ENCODE measurements around the gene SSC5D. TPM values are rescaled to one million over a fixed set of nuclear protein-coding genes. Genes with fewer than 3 reads are reported as not detected.

The SSC5D gene
- total and polyA plus RNA-seq, 9 of the 15 experiments (the other 6 are each of a cell fraction or from before 2014, with no cell fraction given), result 0.04 to 0.71 (median 0.14) TPM; not detected in 2

DNA sequence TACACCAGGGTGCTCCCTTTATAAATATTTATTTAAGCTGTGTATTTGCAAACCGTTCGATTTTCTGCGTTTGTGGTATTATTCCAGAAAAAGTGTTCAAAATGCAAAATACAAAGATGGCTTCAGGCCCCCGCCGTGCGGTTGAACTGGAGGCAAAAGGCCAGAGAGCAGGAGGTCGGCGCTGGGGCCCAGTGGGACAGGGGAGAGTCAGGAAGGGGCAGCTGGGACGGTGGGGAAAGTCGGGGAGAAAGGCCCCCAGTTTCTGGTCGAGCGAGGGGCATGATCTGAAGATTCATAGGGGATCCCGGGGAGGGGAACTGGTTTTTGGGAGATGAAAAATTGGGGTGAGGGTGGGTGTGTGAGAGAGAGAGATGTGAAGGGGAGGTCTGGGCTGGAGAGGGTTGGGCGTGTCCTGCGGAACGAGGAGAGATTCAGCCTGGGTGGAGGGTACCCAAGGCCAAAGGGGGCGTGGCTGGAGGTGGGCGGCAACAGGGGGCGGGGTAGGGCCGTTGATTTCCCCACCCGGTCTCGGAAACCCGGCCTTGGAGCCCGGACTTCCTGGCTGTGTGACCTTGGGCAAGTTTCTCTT lies 27.5 kb upstream of the SSC5D start (continued):
- TF ChIP-seq FOXJ2 (tag; IDR thresholded peaks at IDR 0.05), result no peak
- TF ChIP-seq TEAD4 (IDR thresholded peaks at IDR 0.05; ENCODE audit: low read length), result no peak
- TF ChIP-seq TEAD4 (CRISPR knock-in tag; IDR thresholded peaks at IDR 0.05; ENCODE audit: borderline replicate concordance), result no peak
- TF ChIP-seq, protein P1, sequence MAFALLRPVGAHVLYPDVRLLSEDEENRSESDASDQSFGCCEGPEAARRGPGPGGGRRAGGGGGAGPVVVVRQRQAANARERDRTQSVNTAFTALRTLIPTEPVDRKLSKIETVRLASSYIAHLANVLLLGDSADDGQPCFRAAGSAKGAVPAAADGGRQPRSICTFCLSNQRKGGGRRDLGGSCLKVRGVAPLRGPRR (CRISPR knock-in tag; IDR thresholded peaks at IDR 0.05), result no peak
- TF ChIP-seq ZSCAN29 (IDR thresholded peaks at IDR 0.05), result no peak
- TF ChIP-seq TOE1 (IDR thresholded peaks at IDR 0.05; ENCODE audit: borderline replicate concordance), result peak; percentile 74; the same call in 1 of the 2 replicates
- TF ChIP-seq TOE1 (CRISPR knock-in tag; IDR thresholded peaks at IDR 0.05; ENCODE audit: borderline replicate concordance, low read depth), result no peak
- TF ChIP-seq MAFK (IDR thresholded peaks at IDR 0.05; ENCODE audit: low read length), result 0 out of 2 replicates have a peak, but pooled peaks have one; percentile 14
- TF ChIP-seq ESRRB (CRISPR knock-in tag; IDR thresholded peaks at IDR 0.05; ENCODE audit: borderline replicate concordance), result no peak
- TF ChIP-seq EP300 (IDR thresholded peaks at IDR 0.05; ENCODE audit: low read length), result 0 out of 2 replicates have a peak, but pooled peaks have one; percentile 7
- TF ChIP-seq, protein P2, sequence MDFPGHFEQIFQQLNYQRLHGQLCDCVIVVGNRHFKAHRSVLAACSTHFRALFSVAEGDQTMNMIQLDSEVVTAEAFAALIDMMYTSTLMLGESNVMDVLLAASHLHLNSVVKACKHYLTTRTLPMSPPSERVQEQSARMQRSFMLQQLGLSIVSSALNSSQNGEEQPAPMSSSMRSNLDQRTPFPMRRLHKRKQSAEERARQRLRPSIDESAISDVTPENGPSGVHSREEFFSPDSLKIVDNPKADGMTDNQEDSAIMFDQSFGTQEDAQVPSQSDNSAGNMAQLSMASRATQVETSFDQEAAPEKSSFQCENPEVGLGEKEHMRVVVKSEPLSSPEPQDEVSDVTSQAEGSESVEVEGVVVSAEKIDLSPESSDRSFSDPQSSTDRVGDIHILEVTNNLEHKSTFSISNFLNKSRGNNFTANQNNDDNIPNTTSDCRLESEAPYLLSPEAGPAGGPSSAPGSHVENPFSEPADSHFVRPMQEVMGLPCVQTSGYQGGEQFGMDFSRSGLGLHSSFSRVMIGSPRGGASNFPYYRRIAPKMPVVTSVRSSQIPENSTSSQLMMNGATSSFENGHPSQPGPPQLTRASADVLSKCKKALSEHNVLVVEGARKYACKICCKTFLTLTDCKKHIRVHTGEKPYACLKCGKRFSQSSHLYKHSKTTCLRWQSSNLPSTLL (IDR thresholded peaks at IDR 0.05), result no peak
- TF ChIP-seq FOXK2 (conservative IDR thresholded peaks at IDR 0.05 in 1 of 2, IDR thresholded peaks at IDR 0.05 in 1 of 2; ENCODE audit: low read depth in 2 of 2), result peak in 1 of 2 experiments; percentile 11; a peak in 3 of 4 replicates
- no peak for TF ChIP-seq ZNF830 (CRISPR knock-in tag; IDR thresholded peaks at IDR 0.05)
- no peak for TF ChIP-seq DDX20 (tag; IDR thresholded peaks at IDR 0.05; ENCODE audit: low read depth)
- peak; percentile 23 for TF ChIP-seq HMGN3 (IDR thresholded peaks at IDR 0.05; ENCODE audit: borderline replicate concordance, extremely low read depth, insufficient read length, low read depth, low read length)
- TF ChIP-seq ZNF165 (CRISPR knock-in tag; IDR thresholded peaks at IDR 0.05; ENCODE audit: borderline replicate concordance), result no peak
- no peak for TF ChIP-seq ADNP (tag; IDR thresholded peaks at IDR 0.05)
- TF ChIP-seq CBX5 (IDR thresholded peaks at IDR 0.05; ENCODE audit: borderline replicate concordance, low read depth), result no peak
- TF ChIP-seq ZNF445 (CRISPR knock-in tag; IDR thresholded peaks at IDR 0.05; ENCODE audit: low read depth), result no peak
- TF ChIP-seq, protein P3, sequence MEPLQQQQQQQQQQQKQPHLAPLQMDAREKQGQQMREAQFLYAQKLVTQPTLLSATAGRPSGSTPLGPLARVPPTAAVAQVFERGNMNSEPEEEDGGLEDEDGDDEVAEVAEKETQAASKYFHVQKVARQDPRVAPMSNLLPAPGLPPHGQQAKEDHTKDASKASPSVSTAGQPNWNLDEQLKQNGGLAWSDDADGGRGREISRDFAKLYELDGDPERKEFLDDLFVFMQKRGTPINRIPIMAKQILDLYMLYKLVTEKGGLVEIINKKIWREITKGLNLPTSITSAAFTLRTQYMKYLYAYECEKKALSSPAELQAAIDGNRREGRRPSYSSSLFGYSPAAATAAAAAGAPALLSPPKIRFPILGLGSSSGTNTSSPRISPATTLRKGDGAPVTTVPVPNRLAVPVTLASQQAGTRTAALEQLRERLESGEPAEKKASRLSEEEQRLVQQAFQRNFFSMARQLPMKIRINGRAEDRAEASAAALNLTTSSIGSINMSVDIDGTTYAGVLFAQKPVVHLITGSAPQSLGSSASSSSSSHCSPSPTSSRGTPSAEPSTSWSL (CRISPR knock-in tag; IDR thresholded peaks at IDR 0.05; ENCODE audit: borderline replicate concordance), result no peak
- TF ChIP-seq, protein P4, sequence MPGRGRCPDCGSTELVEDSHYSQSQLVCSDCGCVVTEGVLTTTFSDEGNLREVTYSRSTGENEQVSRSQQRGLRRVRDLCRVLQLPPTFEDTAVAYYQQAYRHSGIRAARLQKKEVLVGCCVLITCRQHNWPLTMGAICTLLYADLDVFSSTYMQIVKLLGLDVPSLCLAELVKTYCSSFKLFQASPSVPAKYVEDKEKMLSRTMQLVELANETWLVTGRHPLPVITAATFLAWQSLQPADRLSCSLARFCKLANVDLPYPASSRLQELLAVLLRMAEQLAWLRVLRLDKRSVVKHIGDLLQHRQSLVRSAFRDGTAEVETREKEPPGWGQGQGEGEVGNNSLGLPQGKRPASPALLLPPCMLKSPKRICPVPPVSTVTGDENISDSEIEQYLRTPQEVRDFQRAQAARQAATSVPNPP (IDR thresholded peaks at IDR 0.05; ENCODE audit: borderline replicate concordance, insufficient read depth, insufficient read length), result no peak
- TF ChIP-seq, protein P5, sequence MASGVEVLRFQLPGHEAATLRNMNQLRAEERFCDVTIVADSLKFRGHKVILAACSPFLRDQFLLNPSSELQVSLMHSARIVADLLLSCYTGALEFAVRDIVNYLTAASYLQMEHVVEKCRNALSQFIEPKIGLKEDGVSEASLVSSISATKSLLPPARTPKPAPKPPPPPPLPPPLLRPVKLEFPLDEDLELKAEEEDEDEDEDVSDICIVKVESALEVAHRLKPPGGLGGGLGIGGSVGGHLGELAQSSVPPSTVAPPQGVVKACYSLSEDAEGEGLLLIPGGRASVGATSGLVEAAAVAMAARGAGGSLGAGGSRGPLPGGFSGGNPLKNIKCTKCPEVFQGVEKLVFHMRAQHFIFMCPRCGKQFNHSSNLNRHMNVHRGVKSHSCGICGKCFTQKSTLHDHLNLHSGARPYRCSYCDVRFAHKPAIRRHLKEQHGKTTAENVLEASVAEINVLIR (CRISPR knock-in tag; IDR thresholded peaks at IDR 0.05), result no peak
